ENCODE measurements around the gene ZKSCAN8. TPM values are rescaled to one million over a fixed set of nuclear protein-coding genes. Genes with fewer than 3 reads are reported as not detected.

The ZKSCAN8 gene
- polyA plus RNA-seq, 1 donor from 2014 or later, result 17.2 TPM

DNA sequence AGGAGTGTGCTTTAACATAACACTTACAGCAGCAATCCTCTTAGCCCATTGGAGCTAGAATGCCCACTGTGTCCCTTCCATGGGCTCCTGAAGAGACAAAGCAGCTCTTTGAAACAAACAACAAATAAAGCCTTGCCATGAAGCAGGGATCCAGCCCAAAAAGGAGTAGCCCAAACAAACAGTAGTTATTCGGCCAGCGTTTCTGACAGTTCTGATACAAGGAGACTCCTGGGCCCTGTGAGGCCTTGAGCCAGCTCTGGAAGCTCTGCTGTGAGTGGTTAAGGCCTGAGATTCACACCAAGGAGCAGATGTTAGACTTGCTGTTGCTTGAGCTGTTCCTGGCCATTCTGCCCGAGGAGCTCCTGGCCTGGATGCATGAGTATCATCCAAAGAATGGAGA lies 34.2 kb upstream of the ZKSCAN8 start:
- H3K9ac ChIP-seq (ENCODE audit: low read length), result no peak overlapping the region

DNA sequence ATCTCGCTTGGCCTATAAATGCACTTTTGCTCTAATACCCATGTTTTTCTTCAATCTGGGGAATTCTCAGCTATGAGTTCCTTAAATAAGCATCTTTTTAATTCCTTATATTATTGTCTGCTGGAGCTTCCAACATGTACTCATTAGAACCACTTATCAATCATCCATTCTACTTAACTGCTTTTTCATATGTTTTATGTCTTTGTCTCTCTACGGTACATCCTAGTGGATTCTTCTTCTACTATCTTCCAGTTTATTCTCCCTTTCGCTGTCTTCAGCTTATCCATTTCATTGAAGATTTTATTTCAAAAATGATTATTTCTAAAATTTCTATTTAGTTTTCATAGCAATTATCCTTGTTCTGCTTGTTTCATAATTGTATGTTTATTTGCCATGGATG lies 29.7 kb upstream of the ZKSCAN8 start:
- no peak overlapping the region for H3K27ac ChIP-seq (ENCODE audit: low read length)
- no peaks in the 10 kb centered on the region for H3K27me3 ChIP-seq (ENCODE audit: insufficient read depth, low read depth, low read length)
- H3K9me3 ChIP-seq (ENCODE audit: low read length), result no peaks in the 10 kb centered on the region
- no peak overlapping the region for H3K9ac ChIP-seq (ENCODE audit: low read length)
- peaks cover 9% of the 10 kb centered on the region for H3K36me3 ChIP-seq (ENCODE audit: insufficient read depth, low read length)
- H3K4me3 ChIP-seq (ENCODE audit: low read length), result no peak overlapping the region
- H3F3A ChIP-seq (ENCODE audit: insufficient read depth, low read length, poor library complexity, severe bottlenecking), result no peaks in the 10 kb centered on the region
- no peak overlapping the region for H2AFZ ChIP-seq (ENCODE audit: low read depth, low read length)
- no peaks in the 10 kb centered on the region for H3K9me2 ChIP-seq (ENCODE audit: insufficient read depth, low read length)
- H3K4me2 ChIP-seq (ENCODE audit: low read length), result no peak overlapping the region
- H3K79me2 ChIP-seq (replicated peaks; ENCODE audit: insufficient read depth, low read length), result no peaks in the 10 kb centered on the region
- TF ChIP-seq EZH2 (IDR thresholded peaks at IDR 0.05; ENCODE audit: borderline replicate concordance, insufficient read depth, low read length, poor library complexity, severe bottlenecking) (no peak), SMC3 (conservative IDR thresholded peaks at IDR 0.05; ENCODE audit: poor library complexity) (no peak), TAF1 (IDR thresholded peaks at IDR 0.05; ENCODE audit: low read depth) (no peak), POLR2AphosphoS5 (IDR thresholded peaks at IDR 0.05) (no peak), MXI1 (conservative IDR thresholded peaks at IDR 0.05; ENCODE audit: poor library complexity, severe bottlenecking) (no peak), EP300 (conservative IDR thresholded peaks at IDR 0.05; ENCODE audit: poor library complexity, severe bottlenecking) (no peak), RAD21 (conservative IDR thresholded peaks at IDR 0.05) (no peak)
- TF ChIP-seq, protein P1, sequence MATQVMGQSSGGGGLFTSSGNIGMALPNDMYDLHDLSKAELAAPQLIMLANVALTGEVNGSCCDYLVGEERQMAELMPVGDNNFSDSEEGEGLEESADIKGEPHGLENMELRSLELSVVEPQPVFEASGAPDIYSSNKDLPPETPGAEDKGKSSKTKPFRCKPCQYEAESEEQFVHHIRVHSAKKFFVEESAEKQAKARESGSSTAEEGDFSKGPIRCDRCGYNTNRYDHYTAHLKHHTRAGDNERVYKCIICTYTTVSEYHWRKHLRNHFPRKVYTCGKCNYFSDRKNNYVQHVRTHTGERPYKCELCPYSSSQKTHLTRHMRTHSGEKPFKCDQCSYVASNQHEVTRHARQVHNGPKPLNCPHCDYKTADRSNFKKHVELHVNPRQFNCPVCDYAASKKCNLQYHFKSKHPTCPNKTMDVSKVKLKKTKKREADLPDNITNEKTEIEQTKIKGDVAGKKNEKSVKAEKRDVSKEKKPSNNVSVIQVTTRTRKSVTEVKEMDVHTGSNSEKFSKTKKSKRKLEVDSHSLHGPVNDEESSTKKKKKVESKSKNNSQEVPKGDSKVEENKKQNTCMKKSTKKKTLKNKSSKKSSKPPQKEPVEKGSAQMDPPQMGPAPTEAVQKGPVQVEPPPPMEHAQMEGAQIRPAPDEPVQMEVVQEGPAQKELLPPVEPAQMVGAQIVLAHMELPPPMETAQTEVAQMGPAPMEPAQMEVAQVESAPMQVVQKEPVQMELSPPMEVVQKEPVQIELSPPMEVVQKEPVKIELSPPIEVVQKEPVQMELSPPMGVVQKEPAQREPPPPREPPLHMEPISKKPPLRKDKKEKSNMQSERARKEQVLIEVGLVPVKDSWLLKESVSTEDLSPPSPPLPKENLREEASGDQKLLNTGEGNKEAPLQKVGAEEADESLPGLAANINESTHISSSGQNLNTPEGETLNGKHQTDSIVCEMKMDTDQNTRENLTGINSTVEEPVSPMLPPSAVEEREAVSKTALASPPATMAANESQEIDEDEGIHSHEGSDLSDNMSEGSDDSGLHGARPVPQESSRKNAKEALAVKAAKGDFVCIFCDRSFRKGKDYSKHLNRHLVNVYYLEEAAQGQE (IDR thresholded peaks at IDR 0.05; ENCODE audit: borderline replicate concordance), result no peak
- TF ChIP-seq, protein P2, sequence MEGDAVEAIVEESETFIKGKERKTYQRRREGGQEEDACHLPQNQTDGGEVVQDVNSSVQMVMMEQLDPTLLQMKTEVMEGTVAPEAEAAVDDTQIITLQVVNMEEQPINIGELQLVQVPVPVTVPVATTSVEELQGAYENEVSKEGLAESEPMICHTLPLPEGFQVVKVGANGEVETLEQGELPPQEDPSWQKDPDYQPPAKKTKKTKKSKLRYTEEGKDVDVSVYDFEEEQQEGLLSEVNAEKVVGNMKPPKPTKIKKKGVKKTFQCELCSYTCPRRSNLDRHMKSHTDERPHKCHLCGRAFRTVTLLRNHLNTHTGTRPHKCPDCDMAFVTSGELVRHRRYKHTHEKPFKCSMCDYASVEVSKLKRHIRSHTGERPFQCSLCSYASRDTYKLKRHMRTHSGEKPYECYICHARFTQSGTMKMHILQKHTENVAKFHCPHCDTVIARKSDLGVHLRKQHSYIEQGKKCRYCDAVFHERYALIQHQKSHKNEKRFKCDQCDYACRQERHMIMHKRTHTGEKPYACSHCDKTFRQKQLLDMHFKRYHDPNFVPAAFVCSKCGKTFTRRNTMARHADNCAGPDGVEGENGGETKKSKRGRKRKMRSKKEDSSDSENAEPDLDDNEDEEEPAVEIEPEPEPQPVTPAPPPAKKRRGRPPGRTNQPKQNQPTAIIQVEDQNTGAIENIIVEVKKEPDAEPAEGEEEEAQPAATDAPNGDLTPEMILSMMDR (IDR thresholded peaks at IDR 0.05; ENCODE audit: poor library complexity, severe bottlenecking), result no peak
- H4K20me1 ChIP-seq (ENCODE audit: insufficient read depth), result no peaks in the 10 kb centered on the region

More for the DNA sequence above, 34.2 kb upstream of the ZKSCAN8 start:
- Histone ChIP-seq H3K27me3 (ENCODE audit: insufficient read depth, low read depth, low read length) (no peaks in the 10 kb centered on the region), H2AFZ (ENCODE audit: low read depth, low read length) (no peak overlapping the region), H3F3A (ENCODE audit: insufficient read depth, low read length, poor library complexity, severe bottlenecking) (peaks cover 3% of the 10 kb centered on the region), H3K4me3 (ENCODE audit: low read length) (no peak overlapping the region), H3K79me2 (replicated peaks; ENCODE audit: insufficient read depth, low read length) (no peaks in the 10 kb centered on the region), H3K9me2 (ENCODE audit: insufficient read depth, low read length) (no peaks in the 10 kb centered on the region), H3K27ac (ENCODE audit: low read length) (no peak overlapping the region), H3K36me3 (ENCODE audit: insufficient read depth, low read length) (no peaks in the 10 kb centered on the region), H3K9me3 (ENCODE audit: low read length) (no peaks in the 10 kb centered on the region), H3K4me2 (ENCODE audit: low read length) (no peak overlapping the region), H4K20me1 (ENCODE audit: insufficient read depth) (no peaks in the 10 kb centered on the region)
- TF ChIP-seq EP300 (conservative IDR thresholded peaks at IDR 0.05; ENCODE audit: poor library complexity, severe bottlenecking) (no peak), POLR2AphosphoS5 (IDR thresholded peaks at IDR 0.05) (no peak), EZH2 (IDR thresholded peaks at IDR 0.05; ENCODE audit: borderline replicate concordance, insufficient read depth, low read length, poor library complexity, severe bottlenecking) (no peak), RAD21 (conservative IDR thresholded peaks at IDR 0.05) (no peak), SMC3 (conservative IDR thresholded peaks at IDR 0.05; ENCODE audit: poor library complexity) (no peak), TAF1 (IDR thresholded peaks at IDR 0.05; ENCODE audit: low read depth) (no peak)
- TF ChIP-seq, protein P2 (IDR thresholded peaks at IDR 0.05; ENCODE audit: poor library complexity, severe bottlenecking), result no peak
- TF ChIP-seq, protein P1 (IDR thresholded peaks at IDR 0.05; ENCODE audit: borderline replicate concordance), result no peak

Measured in neural cell (in vitro differentiated cells).